ENCODE data around the gene RGS7.
"Not testable (repeated sequence)": the region's sequence is repeated elsewhere in the genome, so short reads cannot be mapped to it uniquely, and the experiment has no call there.

Gene RGS7

DNA sequence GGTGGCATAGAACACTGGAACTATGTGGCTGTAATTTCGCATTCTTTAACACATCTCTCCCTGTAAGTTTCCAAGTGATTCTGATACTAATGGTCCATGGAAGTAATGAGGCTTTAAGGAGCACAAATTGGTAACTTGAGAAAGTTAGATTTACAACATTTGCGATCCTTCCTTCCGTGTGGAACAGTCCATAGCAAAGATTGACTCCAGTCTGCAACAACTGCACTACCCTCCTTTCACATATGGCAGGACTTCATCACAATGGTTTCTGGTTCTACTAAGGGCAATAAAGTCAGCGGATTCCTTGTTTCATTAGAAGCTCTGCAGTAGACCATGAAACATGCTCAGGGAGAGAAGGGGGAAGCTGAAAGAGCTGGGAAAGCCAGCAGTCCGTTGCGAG, 261.2 kb downstream of the RGS7 start:
- TF ChIP-seq, protein P1, sequence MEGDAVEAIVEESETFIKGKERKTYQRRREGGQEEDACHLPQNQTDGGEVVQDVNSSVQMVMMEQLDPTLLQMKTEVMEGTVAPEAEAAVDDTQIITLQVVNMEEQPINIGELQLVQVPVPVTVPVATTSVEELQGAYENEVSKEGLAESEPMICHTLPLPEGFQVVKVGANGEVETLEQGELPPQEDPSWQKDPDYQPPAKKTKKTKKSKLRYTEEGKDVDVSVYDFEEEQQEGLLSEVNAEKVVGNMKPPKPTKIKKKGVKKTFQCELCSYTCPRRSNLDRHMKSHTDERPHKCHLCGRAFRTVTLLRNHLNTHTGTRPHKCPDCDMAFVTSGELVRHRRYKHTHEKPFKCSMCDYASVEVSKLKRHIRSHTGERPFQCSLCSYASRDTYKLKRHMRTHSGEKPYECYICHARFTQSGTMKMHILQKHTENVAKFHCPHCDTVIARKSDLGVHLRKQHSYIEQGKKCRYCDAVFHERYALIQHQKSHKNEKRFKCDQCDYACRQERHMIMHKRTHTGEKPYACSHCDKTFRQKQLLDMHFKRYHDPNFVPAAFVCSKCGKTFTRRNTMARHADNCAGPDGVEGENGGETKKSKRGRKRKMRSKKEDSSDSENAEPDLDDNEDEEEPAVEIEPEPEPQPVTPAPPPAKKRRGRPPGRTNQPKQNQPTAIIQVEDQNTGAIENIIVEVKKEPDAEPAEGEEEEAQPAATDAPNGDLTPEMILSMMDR (IDR thresholded peaks at IDR 0.05; ENCODE audit: low read depth, low read length): no peak
- no peak for DNase-seq (ENCODE audit: low read depth, low spot score)
- in situ Hi-C loops (cut with HindIII; ENCODE audit: low sequenced_read_pairs): no loop called here
- H3K4me3 ChIP-seq (ENCODE audit: low read depth, low read length): no peak overlapping the region

DNA sequence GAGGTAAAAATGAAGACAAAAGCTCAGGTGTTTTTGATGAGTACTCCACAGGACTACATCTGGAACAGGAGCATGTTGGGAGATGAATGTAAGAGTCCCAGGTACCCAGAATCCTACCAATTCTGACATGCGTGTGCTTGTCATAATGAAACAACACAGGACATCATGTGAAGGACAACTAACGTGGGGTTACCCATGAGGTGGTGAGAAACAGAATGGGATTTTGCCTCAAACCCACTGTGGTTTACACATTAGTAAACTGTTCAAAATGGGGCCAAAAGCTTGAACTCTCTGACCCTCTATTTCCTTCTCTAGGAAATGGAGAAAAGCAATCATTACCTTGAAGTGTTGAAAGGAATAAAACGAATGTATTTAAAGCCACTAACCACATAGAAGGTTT, 266.2 kb downstream of the RGS7 start:
- TF ChIP-seq, protein P1 (IDR thresholded peaks at IDR 0.05; ENCODE audit: low read depth, low read length): no peak
- in situ Hi-C loops (cut with HindIII; ENCODE audit: low sequenced_read_pairs): no loop called here
- no peak for DNase-seq (ENCODE audit: low read depth, low spot score)
- no peak overlapping the region for H3K4me3 ChIP-seq (ENCODE audit: low read depth, low read length)

DNA sequence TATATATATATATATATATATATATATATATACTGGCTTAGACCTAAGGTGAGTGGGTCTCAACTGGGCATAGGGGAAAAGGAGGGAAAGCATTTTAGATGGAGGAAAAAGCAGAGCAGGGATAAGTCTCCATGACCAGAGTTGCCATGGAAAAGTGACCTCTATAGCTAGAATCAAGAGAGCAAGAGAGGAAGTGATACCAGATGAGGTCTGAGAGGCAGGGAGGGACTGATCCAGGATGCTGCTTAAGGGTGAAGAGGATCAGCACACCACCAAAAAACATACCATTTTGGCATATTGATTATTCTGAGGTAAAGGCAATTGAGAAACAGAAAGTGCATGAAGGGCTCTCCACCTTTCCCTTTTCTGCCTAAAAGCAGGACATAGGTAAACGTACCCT, 267.9 kb downstream of the RGS7 start:
- H3K4me3 ChIP-seq (ENCODE audit: low read depth, low read length); DNase-seq (ENCODE audit: low read depth, low spot score): not testable (repeated sequence)

DNA sequence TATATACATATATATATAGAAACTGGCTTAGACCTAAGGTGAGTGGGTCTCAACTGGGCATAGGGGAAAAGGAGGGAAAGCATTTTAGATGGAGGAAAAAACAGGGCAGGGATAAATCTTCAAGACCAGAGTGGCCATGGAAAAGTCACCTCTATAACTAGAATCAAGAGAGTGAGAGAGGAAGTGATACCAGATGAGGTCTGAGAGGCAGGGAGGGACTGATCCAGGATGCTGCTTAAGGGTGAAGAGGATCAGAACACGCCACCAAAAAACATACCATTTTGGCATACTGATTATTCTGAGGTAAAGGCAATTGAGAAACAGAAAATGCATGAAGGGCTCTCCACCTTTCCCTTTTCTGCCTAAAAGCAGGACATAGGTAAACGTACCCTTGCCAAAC, 268.9 kb downstream of the RGS7 start:
- H3K4me3 ChIP-seq (ENCODE audit: low read depth, low read length); in situ Hi-C loops (cut with HindIII; ENCODE audit: low sequenced_read_pairs); DNase-seq (ENCODE audit: low read depth, low spot score): not testable (repeated sequence)

More for the DNA sequence above, 267.9 kb downstream of the RGS7 start:
- in situ Hi-C loops (cut with HindIII; ENCODE audit: low sequenced_read_pairs): not testable (repeated sequence)

DNA sequence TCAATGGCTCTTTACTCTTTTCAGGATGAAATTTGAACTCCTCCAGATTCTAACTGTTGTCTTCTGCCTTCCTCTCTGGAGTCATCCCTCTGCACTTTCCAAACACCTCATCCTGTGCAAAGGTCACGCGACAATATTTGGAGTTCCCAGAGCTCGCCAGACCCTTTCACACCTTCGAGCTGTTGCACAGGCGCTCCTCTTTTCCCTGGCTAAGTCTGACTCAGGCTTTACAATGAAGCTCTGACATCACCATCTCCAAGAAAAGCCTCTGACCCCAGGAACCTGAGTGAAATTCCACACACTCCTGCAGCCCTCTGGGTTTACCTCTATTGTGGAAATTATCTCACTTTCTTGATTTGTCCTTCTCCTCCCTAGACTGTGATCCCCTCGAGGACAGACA, 270.3 kb downstream of the RGS7 start:
- TF ChIP-seq, protein P1 (IDR thresholded peaks at IDR 0.05; ENCODE audit: low read depth, low read length): no peak
- no peak overlapping the region for H3K4me3 ChIP-seq (ENCODE audit: low read depth, low read length)
- in situ Hi-C loops (cut with HindIII; ENCODE audit: low sequenced_read_pairs): no loop called here
- DNase-seq (ENCODE audit: low read depth, low spot score): no peak

DNA sequence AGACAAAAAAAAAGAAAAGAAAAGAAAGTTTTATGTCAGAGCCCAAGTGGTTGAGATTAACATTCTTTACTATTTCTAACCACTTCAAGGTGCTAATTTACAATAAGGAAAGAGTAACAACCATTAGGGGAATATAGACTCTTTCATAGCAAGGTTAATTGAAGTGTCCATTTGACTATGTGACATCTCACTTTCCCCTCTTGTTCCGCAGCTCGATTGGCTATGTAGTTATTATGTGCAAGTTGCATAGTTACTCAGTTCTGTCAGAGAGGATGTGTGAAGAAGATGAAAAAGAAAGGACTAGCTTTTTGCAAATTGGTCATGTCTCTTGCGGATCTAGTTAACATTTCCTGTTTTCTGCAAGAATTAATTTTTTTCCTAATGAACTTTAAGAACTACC, 273.7 kb downstream of the RGS7 start:
- TF ChIP-seq, protein P1 (IDR thresholded peaks at IDR 0.05; ENCODE audit: low read depth, low read length): no peak
- in situ Hi-C loops (cut with HindIII; ENCODE audit: low sequenced_read_pairs): no loop called here
- H3K4me3 ChIP-seq (ENCODE audit: low read depth, low read length): no peak overlapping the region
- DNase-seq (ENCODE audit: low read depth, low spot score): no peak

DNA sequence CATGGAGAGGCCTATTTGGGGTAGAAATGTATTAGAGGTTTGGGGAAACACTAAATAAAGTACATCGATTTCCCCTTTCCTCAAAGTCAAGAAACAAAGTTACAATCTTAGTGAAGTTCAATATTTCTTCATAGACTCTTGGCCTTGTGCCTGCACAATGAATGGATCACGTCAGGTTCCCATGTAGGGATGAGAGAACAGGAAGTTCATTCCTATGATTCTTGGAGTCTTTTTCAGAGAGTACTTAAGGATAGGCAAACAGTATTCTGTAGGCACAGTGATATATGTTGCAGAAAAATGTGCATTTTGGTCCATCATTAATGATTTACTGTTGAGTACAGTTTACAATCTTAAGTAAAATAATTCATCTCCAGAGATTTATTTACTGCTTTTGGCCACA, 275.5 kb downstream of the RGS7 start:
- no peak overlapping the region for H3K4me3 ChIP-seq (ENCODE audit: low read depth, low read length)
- TF ChIP-seq, protein P1 (IDR thresholded peaks at IDR 0.05; ENCODE audit: low read depth, low read length): no peak
- in situ Hi-C loops (cut with HindIII; ENCODE audit: low sequenced_read_pairs): no loop called here
- DNase-seq (ENCODE audit: low read depth, low spot score): peak; percentile 8

DNA sequence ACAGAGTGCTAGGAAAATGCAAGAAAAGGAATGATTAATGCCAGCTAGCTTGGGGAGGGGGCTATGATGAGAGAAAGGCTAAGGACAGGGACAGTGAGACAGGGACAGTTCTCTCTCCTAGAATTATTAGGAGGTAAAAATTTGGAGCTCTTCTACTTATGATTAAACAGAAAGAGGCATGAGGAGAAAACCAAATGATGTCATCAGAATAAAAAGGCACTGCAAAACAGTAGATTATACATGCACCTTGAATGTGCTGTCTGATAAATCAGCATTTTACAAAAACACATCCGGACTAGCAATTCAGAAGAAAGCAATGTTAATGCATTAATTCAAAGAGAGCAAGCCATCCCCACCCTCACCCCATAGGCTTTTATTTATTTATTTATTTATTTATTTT, 277.5 kb downstream of the RGS7 start:
- TF ChIP-seq, protein P1 (IDR thresholded peaks at IDR 0.05; ENCODE audit: low read depth, low read length): no peak
- DNase-seq (ENCODE audit: low read depth, low spot score): no peak
- in situ Hi-C loops (cut with HindIII; ENCODE audit: low sequenced_read_pairs): no loop called here
- H3K4me3 ChIP-seq (ENCODE audit: low read depth, low read length): no peak overlapping the region
